T-helper 1 cell treated with Interleukin-12 subunit alpha and Interleukin-12 subunit beta and Interleukin-4 antibody, amounts not matched to agents 30 μg/mL and 1 μg/mL, for 36 hours (primary cell): ENCODE results near the gene ALX4.

ENCODE experiments used
- H3K27ac Mint-ChIP-seq: one replicate; pipeline ENCODE4 v1.8.0; 2021; ENCODE audit warnings: mild to moderate bottlenecking, mixed read lengths
- H3K27me3 Mint-ChIP-seq: one replicate; pipeline ENCODE4 v1.8.0; 2021; ENCODE audit warnings: low read depth, mixed read lengths
- H3K36me3 Mint-ChIP-seq: one replicate; pipeline ENCODE4 v1.8.0; 2021; ENCODE audit warnings: low read depth, mixed read lengths
- H3K4me1 Mint-ChIP-seq: one replicate; pipeline ENCODE4 v1.8.0; 2021; ENCODE audit warnings: low read depth, mixed read lengths
- H3K4me3 Mint-ChIP-seq: one replicate; pipeline ENCODE4 v1.8.0; 2021; ENCODE audit warnings: mild to moderate bottlenecking, moderate library complexity, mixed read lengths
- H3K9me3 Mint-ChIP-seq: one replicate; pipeline ENCODE4 v1.8.0; 2021; ENCODE audit warnings: mixed read lengths

The ALX4 gene

DNA sequence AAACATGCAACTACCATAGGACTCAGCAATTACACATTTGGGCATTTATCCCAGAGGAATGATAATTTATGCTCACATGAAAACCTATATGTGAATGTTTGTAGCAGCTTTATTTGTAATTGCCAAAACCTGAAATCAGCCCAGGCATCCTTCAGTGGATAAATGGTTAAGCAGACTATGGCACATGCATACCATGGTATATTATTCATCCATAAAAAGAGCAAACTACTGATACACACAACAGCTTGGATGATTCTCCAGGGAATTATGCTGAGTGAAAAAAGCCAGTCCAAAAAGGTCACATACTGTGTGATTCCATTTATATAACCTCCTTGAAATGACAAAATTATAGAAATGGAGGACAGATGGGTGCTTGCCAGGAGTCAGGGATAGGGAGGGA lies 86.7 kb downstream of the ALX4 start:
- Mint-ChIP-seq H3K36me3 (peaks cover 7% of the 10 kb centered on the region), H3K4me1 (peaks cover 5% of the 10 kb centered on the region), H3K27ac (no peak overlapping the region), H3K9me3 (no peaks in the 10 kb centered on the region), H3K27me3 (no peaks in the 10 kb centered on the region), H3K4me3 (no peak overlapping the region)

DNA sequence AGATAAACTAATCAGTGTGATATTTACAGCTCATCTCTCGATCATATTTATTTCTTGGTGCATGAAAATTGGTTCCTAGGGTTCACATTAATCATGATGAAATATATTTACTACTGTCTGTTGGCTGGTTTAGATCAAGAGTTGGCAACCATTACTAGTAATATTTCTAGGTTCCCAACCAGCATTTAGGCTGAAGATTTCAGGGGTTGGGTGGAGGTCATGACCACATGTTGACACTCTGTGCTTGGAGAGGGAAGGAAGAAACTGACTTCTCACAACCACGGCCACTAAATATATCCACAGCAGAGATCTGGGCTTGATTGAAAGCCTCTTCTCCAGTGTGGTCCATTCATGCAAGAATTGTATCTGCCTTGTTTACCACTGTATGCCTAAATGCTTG lies 87.9 kb downstream of the ALX4 start:
- H3K9me3 Mint-ChIP-seq = no peaks in the 10 kb centered on the region
- no peak overlapping the region for H3K4me3 Mint-ChIP-seq
- peaks cover 3% of the 10 kb centered on the region for H3K4me1 Mint-ChIP-seq
- H3K27me3 Mint-ChIP-seq = no peaks in the 10 kb centered on the region
- H3K36me3 Mint-ChIP-seq = peaks cover 4% of the 10 kb centered on the region
- no peak overlapping the region for H3K27ac Mint-ChIP-seq

DNA sequence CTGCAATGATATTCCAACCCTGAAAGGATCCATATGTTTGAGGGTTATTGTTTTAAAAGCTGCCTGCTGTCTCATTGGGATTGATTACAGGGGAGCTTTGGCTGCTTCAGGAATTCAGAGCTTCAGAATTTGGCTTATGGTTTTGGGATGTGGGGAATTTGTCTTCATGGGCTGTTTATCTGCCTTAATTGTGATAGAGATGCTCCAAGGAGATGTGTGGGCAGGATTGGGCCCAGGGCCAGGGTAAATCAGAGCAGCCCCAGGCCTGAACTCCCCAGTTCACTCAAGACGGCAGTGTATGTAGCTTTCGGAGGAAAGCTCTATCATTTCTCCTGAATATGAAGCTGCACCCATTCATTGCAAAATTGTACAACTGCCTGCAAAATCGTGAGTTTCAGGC lies 88.5 kb downstream of the ALX4 start:
- Mint-ChIP-seq H3K9me3 (no peaks in the 10 kb centered on the region), H3K27ac (no peak overlapping the region), H3K27me3 (no peaks in the 10 kb centered on the region), H3K4me1 (no peaks in the 10 kb centered on the region), H3K36me3 (peaks cover 4% of the 10 kb centered on the region), H3K4me3 (no peak overlapping the region)

DNA sequence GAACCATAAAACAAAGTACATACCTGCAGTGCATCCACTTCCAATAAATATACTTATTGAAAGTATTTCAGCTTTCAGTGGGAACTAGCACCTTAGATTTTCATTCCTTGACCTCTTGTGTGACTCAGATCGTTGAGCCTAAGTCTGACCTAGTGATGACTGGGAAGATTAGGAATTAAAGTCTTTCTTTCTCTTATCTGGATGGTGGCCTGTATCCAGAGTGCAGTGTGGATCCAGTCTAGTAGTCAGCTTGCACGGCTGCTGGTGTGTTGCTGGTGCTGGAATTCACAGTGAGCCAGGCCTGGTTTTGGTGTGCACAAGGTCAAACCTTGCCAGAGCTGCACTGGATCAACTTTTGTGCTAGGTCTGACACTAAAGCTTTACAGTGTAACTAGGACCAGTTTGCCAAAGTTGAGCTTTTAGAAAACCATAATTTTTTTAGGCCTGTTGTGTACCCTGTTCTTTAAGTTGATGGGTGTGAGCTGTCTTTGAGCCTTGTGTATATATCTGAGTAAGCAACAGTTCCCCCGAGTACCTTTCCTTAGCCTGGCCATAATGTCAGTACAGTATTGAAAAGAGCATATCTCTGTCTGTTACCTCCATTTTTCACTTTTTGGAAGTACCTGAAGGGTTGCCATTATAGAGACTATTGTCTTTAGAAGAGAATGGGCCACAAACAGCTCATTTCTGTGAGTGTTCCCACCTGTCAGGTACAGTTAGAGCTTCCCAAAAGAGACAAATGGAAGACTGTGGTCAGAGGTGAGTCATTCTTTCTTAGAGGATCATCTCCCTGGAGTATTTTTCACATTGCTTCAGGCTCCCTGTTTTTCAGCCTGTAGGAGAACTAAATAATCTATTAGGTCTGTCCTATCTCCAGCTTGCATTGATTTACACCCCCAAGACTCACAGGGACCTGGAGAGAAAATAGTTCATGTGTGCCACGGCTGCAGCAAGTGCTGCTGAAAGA lies 89.8 kb downstream of the ALX4 start:
- H3K27me3 Mint-ChIP-seq = no peaks in the 10 kb centered on the region
- H3K36me3 Mint-ChIP-seq = peaks cover 4% of the 10 kb centered on the region
- no peak overlapping the region for H3K27ac Mint-ChIP-seq
- no peak overlapping the region for H3K4me3 Mint-ChIP-seq
- H3K9me3 Mint-ChIP-seq = no peaks in the 10 kb centered on the region
- no peaks in the 10 kb centered on the region for H3K4me1 Mint-ChIP-seq

DNA sequence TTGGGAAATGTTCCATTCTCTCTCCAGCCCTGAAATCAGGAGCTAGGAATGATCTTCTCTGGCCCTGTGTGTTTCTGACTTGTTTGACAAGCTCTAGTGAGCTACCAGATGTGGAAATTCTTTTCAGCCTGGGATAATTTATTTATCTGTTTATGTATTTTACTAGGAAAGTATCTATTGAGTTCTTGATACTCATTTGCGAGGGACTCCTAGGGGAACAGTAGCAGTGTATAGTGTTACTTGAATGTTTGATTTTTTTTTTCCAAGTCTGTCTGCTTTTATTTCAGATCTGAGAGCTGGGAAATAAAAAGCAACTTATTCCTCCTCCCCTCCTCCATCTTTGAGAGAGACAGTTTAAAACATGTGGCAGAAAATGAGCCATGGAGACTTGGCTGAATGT lies 92.5 kb downstream of the ALX4 start:
- peaks cover 4% of the 10 kb centered on the region for H3K36me3 Mint-ChIP-seq
- no peaks in the 10 kb centered on the region for H3K27me3 Mint-ChIP-seq
- no peaks in the 10 kb centered on the region for H3K4me1 Mint-ChIP-seq
- no peak overlapping the region for H3K27ac Mint-ChIP-seq
- H3K4me3 Mint-ChIP-seq = no peak overlapping the region
- peaks cover 2% of the 10 kb centered on the region for H3K9me3 Mint-ChIP-seq

DNA sequence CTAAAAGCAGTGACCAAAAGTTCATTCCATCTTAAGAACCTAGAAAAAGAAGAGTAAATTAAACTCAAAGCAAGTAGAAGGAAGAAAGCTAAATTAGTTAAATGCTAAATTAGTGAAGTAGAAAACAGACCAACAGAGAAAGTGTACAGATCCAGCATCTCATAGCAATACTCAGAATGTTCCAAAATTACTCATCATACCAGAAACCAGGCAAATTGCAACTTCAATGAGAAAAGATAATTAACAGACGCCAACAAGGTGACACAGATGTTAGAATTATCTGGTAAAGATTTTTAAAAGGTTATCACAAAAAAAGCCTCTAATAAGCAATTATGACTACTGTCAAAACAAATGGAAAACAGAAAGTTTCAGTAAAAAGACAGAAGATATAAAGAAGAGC lies 96.8 kb downstream of the ALX4 start:
- Mint-ChIP-seq H3K4me1 (no peaks in the 10 kb centered on the region), H3K27me3 (no peaks in the 10 kb centered on the region), H3K9me3 (peaks cover 4% of the 10 kb centered on the region), H3K27ac (no peak overlapping the region), H3K36me3 (peaks cover 20% of the 10 kb centered on the region), H3K4me3 (no peak overlapping the region)

DNA sequence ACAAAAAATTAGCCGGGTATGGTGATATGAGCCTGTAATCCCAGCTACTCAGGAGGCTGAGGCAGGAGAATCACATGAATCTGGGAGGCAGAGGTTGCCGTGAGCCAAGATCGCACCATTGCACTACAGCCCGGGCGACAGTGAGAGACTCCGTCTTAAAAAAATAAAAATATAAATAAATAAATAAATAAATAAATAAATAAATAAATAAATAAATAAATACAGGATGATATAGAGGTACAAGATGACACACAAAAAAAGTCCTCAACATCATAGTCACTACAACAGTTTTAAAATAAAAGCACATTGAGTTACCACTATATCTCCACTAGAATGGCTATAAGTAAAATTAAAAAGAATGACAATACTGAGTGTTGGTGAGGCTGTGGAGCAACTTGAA lies 97.8 kb downstream of the ALX4 start:
- Mint-ChIP-seq H3K27me3 (no peaks in the 10 kb centered on the region), H3K9me3 (peaks cover 4% of the 10 kb centered on the region), H3K27ac (no peak overlapping the region), H3K36me3 (peaks cover 22% of the 10 kb centered on the region), H3K4me3 (no peak overlapping the region), H3K4me1 (no peaks in the 10 kb centered on the region)
